Activated naive CD4-positive, alpha-beta T cell (primary cell): ENCODE data around the gene HSP90AB1.

Experiments used
- DNase-seq, 4 experiments: peaks; one replicate each; lab custom pipeline; 2025; lab: John Stamatoyannopoulos, UW

Gene HSP90AB1

GRCh38 chr6:44255871-44256774, 9.2 kb downstream of the HSP90AB1 start:
- no peak for DNase-seq

GRCh38 chr6:44256775-44257024, 9.8 kb downstream of the HSP90AB1 start:
- DNase-seq, result no peak

- DNase-seq, result peak in 3 of 4 experiments; percentile 27 to 63 (median 54)
Observed at GRCh38 chr6:44257025-44257752, 10.3 kb downstream of the HSP90AB1 start, which contains the start of gene SLC35B2. Gene SLC35B2, minus strand, starts transcription at chr6:44257528. Its CDS starts 118 bp downstream, at chr6:44257410.

- no peak for DNase-seq
Observed at GRCh38 chr6:44257753-44258324, 10.9 kb downstream of the HSP90AB1 start.

GRCh38 chr6:44258325-44258863, 11.5 kb downstream of the HSP90AB1 start:
- DNase-seq, result no peak

GRCh38 chr6:44258921-44259320, 12.0 kb downstream of the HSP90AB1 start:
- no peak for DNase-seq

- DNase-seq, result no peak
Observed at GRCh38 chr6:44260011-44260410, 13.1 kb downstream of the HSP90AB1 start.

GRCh38 chr6:44260451-44261297, 13.8 kb downstream of the HSP90AB1 start:
- no peak for DNase-seq

GRCh38 chr6:44261581-44261980, 14.7 kb downstream of the HSP90AB1 start:
- no peak for DNase-seq

GRCh38 chr6:44262467-44263353, 15.8 kb downstream of the HSP90AB1 start:
- no peak for DNase-seq

GRCh38 chr6:44263354-44264100, 16.6 kb downstream of the HSP90AB1 start:
- DNase-seq, result no peak

- no peak for DNase-seq
Observed at GRCh38 chr6:44264154-44265006, 17.5 kb downstream of the HSP90AB1 start.

- peak; percentile 88 to 94 (median 92) for DNase-seq
Observed at GRCh38 chr6:44265007-44265721, 18.3 kb downstream of the HSP90AB1 start, which contains the start of gene NFKBIE. Gene NFKBIE, minus strand, starts transcription at chr6:44265551. Its CDS starts 205 bp downstream, at chr6:44265346.

- DNase-seq, result no peak
Observed at GRCh38 chr6:44265722-44266233, 18.9 kb downstream of the HSP90AB1 start.

GRCh38 chr6:44266347-44266746, 19.4 kb downstream of the HSP90AB1 start:
- DNase-seq, result no peak

GRCh38 chr6:44267252-44267651, 20.4 kb downstream of the HSP90AB1 start:
- no peak for DNase-seq

GRCh38 chr6:44268095-44268628, 21.3 kb downstream of the HSP90AB1 start:
- peak in 2 of 4 experiments; percentile 31 to 45 for DNase-seq
